ENCODE data around the gene CWF19L2.

The CWF19L2 gene

GRCh38 chr11:107316426-107316825 is 141.2 kb downstream of the CWF19L2 start:
- DNase-seq (ENCODE audit: low spot score): no peak
- H3K36me3 Mint-ChIP-seq (ENCODE audit: low read depth): peaks cover 12% of the 10 kb centered on the region
- H3K4me1 Mint-ChIP-seq (ENCODE audit: low read depth): no peaks in the 10 kb centered on the region
- peaks cover 10% of the 10 kb centered on the region for H3K9me3 Mint-ChIP-seq
- no peak overlapping the region for H3K27ac Mint-ChIP-seq
- H3K4me3 Mint-ChIP-seq: no peak overlapping the region
- no peaks in the 10 kb centered on the region for H3K27me3 Mint-ChIP-seq (ENCODE audit: low read depth)

- peaks cover 4% of the 10 kb centered on the region for H3K4me1 Mint-ChIP-seq (ENCODE audit: low read depth)
- DNase-seq (ENCODE audit: low spot score): no peak
- H3K9me3 Mint-ChIP-seq: no peaks in the 10 kb centered on the region
- H3K4me3 Mint-ChIP-seq: no peak overlapping the region
- H3K36me3 Mint-ChIP-seq (ENCODE audit: low read depth): peaks cover 9% of the 10 kb centered on the region
- no peaks in the 10 kb centered on the region for H3K27me3 Mint-ChIP-seq (ENCODE audit: low read depth)
- no peak overlapping the region for H3K27ac Mint-ChIP-seq
Measured at GRCh38 chr11:107307991-107308390, 149.6 kb downstream of the CWF19L2 start.

- no peak overlapping the region for H3K27ac Mint-ChIP-seq
- DNase-seq (ENCODE audit: low spot score): no peak
Measured at GRCh38 chr11:107301878-107302277, 155.7 kb downstream of the CWF19L2 start.

GRCh38 chr11:107293677-107294344 is 163.8 kb downstream of the CWF19L2 start:
- peaks cover 27% of the 10 kb centered on the region for H3K36me3 Mint-ChIP-seq (ENCODE audit: low read depth)
- H3K4me1 Mint-ChIP-seq (ENCODE audit: low read depth): no peaks in the 10 kb centered on the region
- DNase-seq (ENCODE audit: low spot score): no peak
- H3K27ac Mint-ChIP-seq: no peak overlapping the region
- H3K4me3 Mint-ChIP-seq: no peak overlapping the region
- H3K27me3 Mint-ChIP-seq (ENCODE audit: low read depth): no peaks in the 10 kb centered on the region
- peaks cover 28% of the 10 kb centered on the region for H3K9me3 Mint-ChIP-seq

More at GRCh38 chr11:107301878-107302277, 155.7 kb downstream of the CWF19L2 start:
- Mint-ChIP-seq H3K27me3 (ENCODE audit: low read depth) (no peaks in the 10 kb centered on the region), H3K36me3 (ENCODE audit: low read depth) (peaks cover 15% of the 10 kb centered on the region), H3K9me3 (peaks cover 7% of the 10 kb centered on the region), H3K4me1 (ENCODE audit: low read depth) (no peaks in the 10 kb centered on the region), H3K4me3 (no peak overlapping the region)

- peaks cover 13% of the 10 kb centered on the region for H3K9me3 Mint-ChIP-seq
- no peak for DNase-seq (ENCODE audit: low spot score)
- H3K4me3 Mint-ChIP-seq: no peak overlapping the region
- H3K36me3 Mint-ChIP-seq (ENCODE audit: low read depth): no peaks in the 10 kb centered on the region
- H3K27ac Mint-ChIP-seq: no peak overlapping the region
- H3K4me1 Mint-ChIP-seq (ENCODE audit: low read depth): no peaks in the 10 kb centered on the region
- no peaks in the 10 kb centered on the region for H3K27me3 Mint-ChIP-seq (ENCODE audit: low read depth)
Measured at GRCh38 chr11:107282195-107282594, 175.4 kb downstream of the CWF19L2 start.
